HG02798 (cell line): ENCODE measurements around the gene CAPSL.
"Not testable (repeated sequence)": the region's sequence is repeated elsewhere in the genome, so short reads cannot be mapped to it uniquely, and the experiment has no call there.

Experiments
- ATAC-seq: cut with Tn5 transposase; IDR thresholded peaks from one replicate; pipeline ENCODE4 v1.9.1; 2021; ENCODE audit warnings: mild to moderate bottlenecking; ENCODE audit not compliant: unreplicated experiment, poor library complexity

The CAPSL gene

DNA sequence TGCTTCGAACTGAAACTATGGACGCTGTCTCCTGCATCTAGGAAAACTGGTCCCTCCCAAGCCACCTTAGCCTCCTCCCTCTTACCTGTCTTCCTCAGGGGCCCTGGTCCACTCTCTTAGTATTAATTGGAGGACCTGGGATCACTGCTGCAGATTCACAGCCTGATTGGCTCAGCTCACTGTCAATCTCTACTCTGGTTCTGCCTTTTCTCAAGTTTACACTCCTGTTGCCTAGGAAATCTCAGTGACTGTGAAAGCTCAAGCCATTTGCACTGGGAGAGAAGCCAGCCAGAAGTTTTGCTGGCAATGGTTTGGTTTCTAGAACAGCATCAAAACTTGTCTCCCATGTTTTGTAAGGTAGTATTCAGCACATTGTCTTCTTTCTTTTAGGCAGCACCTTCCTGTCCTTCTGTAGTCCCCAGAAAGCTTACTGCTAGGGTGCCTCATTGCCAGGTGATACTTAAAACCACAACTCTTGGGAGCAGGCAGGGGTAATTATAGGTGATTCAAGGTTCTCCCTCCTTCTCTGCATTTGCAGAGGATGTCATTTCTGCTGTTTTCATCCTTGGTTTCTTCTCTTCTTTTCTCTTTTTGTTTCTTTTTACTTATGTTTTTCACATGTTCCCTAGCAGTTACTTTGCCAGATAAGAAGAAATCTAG, at the start of gene CAPSL:
Gene CAPSL, minus strand, starts transcription at position 55 of the 660 bp plus-strand sequence. CDS start 17,502 bp downstream, outside the sequence.
- ATAC-seq: no peak

DNA sequence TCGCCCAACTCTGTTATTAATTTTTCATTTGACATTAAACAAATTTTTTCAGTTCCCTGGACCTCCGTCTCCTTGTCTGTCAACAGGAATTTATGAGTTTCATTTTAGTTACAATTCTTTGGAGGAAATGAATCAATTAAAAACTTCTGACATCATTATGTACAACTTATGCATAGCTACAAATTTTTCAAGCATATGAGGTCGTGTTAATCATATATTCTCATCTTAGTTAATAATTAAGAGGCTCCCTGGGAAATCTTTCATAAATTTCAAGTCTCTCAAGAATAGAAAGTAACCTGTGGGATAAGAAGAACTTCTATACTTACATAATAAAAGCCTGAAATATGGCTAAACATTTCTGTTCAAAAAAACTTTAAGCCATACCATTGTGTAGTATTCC, 49.4 kb upstream of the CAPSL start:
- ATAC-seq: no peak

DNA sequence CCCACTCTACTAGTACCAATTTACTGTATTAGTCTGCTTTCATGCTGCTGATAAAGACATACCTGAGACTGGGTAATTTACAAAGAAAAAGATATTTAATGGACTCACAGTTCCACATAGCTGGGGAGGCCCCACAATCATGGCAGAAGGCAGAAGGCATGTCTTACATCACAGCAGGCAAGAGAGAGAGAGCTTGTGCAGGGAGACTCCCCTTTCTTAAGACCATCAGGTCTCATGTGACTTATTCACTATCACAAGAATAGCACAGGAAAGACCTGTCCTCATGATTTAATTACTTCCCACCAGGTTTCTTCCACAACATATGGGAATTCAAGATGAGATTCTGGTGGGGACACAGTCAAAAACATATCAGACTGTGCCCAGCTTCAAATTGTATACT, 41.3 kb upstream of the CAPSL start:
- ATAC-seq: no peak

DNA sequence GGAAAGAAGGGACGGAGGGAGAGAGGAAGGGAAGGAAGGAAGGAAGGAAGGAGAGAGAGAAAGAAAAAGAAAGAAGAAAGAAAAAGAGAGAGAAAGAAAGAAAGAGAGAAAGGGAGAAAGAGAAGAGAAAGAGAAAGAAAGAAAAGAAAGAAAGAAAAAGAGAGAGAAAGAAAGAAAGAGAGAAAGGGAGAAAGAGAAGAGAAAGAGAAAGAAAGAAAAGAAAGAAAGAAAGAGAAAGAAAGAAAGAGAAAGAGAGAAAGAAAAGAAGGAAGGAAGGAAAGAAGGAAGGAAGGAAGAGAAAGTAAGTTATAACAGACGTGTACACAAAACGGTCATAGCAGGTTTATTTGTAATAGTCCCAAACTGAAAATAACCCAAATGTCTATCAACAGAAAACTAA, 38.4 kb upstream of the CAPSL start:
- ATAC-seq: not testable (repeated sequence)

DNA sequence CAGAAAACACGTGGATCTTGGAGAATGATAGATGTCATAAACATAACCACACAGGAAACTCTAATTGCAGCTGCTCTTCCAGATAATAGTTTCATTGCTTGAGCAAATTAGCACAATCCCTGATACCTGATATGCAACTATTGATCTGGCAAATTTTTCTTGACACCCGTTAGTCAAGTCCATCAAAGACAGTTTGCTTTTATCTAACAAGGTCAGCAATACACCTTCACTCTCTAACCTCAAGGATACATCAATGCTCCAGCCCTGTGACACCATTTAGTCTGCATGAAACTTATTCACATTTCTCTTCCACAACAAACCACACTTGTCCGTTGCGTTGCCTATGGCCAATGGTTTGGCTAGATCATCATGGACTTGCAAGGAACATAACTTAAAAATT, 36.1 kb upstream of the CAPSL start:
- ATAC-seq: no peak

DNA sequence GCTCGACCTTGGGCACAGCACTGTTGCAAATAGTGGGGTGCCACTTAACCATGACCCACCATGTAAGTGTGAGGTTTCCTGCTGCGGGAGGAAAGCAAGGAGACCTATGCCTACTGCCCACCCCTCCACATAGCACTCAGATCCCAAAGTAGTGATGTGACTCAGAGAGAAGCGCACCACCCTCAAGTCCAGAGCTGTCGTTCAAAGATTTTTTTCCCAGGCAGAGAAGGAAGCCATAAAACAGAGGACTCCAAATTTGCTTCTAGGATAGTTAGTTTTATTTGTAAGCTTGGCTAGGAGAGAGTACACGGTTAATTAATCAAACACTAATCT, 33.4 kb upstream of the CAPSL start:
- ATAC-seq: no peak

DNA sequence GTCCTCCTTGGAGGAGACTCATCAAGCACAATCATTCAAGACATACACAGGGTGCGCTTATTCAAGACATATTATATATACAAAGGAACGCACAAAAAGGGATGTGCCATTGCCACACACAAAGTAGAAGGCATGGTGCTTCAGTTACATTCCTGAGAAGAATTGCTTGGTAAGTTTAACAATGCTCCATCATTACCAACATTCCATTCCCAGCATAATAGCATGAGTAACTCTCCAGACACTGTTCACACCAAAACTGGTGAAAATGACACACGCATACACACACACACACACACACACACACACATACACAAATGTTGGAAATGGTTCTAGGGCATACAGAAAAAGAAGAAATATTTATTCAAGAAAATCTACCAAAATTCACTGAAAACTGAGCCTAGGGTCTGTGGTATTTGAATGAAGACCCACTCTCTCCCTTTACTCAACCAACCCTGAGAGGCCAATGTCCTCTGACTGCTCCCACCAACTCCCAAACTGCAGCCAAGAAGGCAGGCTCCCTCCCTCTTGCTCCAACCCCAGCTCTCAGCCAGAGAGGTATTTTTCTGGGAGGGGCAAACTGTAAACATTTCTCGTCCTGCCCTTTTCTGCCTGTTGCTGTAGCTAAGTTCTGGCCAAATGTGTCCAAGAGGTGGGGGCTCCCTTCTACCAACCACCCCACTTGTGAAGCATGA, 32.9 kb upstream of the CAPSL start:
- no peak for ATAC-seq

DNA sequence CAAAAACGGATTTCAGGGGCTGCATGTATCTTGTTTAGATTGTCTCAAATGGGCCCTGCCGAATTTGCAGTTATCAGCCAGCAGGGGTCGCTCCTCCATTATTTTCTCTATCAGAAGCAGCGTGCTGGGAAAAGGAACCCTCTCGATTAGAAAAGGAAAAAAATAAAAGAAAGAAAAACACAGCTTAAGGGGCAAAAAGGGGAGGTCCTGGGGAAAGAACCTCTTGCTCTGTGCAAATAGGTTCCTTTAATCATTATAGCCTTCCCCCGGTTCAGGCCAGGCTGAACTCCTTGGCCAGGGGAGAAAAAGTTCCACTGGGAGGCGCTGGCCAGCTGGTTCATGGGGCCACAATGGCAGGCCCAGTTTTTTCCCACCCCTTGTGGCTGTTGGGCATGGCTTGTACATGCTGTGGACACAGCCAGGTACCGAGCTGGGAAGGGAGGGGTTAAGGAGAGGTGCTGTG, 25.0 kb upstream of the CAPSL start:
- ATAC-seq: no peak

DNA sequence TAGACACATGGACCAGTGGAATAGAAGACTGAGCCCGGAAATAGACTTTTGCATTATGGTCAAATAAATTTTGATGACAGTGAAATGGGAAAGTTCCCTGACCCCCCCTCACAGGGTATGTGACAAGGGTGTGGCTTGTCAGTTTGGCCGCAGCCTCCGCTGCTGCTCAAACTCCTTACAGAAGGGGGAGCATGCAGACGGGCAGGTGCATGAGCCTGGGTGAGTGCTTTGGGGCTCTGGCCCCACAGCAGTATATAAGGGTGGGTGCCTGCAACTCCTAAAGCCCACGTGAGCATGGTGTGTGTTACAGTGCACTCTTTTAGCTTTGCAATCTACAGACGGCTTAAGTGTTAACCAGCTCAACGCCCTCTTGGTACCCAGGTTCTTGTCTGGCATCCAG, 21.9 kb upstream of the CAPSL start:
- ATAC-seq: no peak

DNA sequence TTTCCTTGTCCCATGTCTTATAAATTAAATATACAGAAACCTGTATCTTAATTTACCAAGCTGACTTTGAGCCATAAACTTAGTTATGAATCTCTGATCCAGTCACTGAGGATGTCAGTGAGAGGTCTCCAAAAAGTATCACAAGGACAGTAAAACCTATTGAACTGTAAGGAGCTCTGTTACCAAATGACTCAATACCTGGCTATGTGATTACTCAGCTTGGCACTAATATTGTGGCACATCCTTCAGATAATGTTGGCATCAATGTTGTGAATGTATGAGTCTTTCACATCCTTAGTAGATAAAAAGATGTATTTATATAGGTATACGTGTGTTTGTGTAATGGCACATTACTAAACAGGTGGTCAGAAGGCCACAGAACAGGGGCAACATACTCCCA, 18.0 kb upstream of the CAPSL start:
- no peak for ATAC-seq

DNA sequence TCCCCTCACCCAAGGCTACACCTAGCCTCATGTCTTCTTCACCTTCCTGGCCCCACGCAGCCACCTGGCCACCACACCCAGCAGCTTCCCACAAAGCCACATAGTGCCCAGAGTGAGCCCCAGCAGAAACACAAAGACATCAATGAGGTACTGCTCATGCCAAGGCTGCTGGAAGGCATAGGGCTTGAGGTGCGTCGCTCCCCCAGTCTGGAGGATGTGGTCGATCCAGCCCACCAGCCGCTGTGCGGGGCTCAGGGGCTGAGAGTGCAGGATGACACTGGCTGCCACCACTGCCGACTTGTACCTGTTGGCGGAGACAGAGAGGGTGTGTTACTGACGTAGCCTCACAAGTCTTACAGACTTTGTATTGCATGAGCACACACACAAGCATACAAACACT, 15.8 kb upstream of the CAPSL start:
- no peak for ATAC-seq

DNA sequence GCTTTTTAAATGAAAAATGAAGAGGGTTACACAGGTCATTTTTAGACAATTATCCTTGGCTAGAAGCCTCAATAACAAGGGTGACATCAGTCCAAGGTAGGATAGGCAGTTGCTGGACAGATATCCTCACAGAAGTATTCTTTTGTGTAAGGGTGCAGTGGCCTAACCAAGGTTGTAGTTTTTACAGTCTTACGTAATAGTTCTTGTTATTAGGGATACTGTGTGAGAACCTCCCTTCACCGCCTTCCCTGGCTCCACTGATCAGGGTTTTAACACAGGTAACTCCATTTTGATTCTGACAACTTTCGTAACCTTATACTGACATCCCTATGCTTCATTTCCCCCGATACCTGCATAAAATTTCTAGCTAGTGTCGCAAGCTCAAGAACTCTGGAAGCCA, 8.7 kb upstream of the CAPSL start:
- no peak for ATAC-seq

DNA sequence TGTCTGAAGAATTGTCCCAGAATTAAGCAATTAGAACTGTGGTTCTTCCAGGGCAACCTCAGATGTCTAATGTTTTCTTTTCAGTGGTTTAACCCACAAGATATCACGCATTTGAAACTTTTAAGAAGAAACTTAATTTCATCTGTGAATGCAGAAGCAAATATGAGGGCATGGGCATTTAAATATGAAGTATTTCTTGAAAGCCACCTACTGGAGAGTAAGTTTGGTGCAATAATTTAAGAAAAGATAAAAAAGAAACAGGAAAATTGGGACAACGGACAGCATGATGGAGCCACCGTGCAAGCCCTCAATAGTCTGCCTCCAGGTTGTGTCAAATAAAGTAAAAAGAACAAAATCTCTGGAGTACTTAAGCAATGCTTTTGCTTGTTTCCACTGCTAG, 1.2 kb upstream of the CAPSL start:
- no peak for ATAC-seq

DNA sequence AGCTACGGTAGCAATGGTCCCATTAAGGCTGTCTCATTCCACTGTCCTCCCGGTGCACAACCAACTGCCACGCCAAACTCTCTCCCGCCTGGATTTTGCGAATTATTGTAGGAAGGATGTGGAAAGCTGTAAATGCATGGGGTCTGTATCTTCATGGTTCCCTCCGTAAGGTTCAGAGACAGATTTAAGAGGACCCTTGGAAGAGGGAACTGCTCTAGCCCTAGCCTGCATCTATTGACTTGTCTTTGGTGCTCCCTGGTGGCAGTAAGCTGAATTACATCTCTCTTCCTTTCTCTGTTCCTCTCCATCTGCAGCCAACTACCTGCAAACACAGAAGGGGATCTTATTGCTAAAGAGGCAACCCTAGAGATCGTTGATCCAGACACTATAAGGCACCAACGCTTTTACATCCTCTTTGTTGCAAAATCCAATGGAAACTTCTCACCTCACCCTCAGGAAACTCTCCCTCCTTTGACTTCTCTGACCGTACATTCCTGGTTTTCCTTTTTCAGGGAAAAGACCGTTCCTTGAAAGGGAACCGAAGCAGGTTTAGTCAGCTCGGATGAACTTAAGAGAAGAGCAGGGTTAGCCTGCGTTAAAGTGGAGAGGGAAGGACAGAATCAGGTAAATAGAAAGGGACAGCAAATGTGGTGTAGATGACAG, 11.9 kb downstream of the CAPSL start:
- peak; percentile 77 for ATAC-seq

DNA sequence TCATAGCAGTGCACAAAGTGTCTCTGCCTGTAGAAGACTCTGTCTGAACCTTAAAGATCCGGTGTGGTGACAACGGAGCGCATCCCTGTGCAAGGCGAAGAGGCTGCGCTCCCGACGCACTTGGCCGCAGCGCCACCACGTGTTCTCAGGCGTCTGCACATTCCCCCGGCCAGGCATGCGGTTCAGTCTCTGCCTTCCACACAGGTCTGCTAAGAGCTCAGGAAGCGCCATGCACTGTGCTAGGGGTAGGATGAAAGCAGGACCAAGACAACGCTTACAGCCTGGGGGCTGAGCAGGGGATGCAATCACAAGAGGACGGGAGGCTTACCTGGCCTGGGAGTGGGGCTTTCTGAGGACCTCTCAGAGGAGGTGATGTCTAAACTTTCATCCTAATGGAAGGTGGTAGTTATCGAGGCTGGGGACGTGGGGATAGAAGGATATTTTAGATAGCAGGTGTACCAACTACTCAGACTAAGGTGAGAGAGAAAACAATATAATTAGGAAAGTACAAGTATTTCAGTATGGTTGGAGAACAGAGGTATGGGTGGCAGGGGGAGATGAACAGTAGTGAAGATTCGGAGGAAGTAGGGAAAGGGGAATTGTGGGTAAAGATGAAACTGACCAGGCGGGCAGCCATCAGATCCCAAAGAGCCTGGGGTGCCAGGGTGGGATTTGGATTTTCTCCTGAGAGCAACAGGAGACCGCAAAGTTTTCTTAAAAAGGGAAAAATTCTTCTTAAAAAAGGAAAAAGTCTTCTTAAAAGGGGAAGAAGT, 13.3 kb downstream of the CAPSL start:
- peak; percentile 70 for ATAC-seq

DNA sequence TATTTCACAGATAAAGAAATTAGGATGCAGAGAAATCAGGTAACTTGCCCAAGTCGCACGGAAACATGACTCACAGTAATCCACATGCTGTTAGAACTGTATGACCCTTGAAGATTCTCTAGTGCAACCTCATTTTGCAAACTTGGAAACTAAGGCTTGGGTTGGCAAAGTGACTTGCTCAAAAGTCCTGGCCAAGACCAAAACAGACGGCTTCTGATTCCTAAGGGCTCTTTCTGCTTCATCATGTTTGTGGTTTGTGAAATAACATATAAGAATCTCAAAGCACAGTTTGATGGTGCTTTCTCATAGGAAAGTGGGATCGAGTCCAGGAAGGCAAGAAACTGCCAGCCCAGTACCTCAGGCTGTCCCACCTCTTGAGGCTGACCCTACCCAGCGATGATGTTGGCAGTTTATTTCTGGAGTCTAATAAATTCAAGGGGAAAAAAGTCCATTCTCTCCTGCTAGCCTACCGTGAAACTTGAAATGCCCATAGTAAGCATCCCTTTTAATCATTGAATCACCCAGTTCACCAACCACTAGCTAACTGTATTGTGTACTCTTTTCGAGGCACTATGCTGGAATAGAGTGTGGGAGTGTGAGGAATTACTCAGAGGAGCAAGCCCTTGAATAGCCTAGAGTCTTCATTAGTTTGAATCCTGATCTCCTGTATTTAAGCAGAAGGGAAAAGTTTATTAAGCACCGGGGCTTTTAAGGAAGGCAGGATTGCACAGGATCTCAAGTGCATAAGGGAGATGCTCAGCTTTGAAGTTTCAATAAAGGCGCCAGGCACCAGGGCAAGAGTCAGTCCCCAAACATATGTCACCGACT, 14.1 kb downstream of the CAPSL start:
- no peak for ATAC-seq

DNA sequence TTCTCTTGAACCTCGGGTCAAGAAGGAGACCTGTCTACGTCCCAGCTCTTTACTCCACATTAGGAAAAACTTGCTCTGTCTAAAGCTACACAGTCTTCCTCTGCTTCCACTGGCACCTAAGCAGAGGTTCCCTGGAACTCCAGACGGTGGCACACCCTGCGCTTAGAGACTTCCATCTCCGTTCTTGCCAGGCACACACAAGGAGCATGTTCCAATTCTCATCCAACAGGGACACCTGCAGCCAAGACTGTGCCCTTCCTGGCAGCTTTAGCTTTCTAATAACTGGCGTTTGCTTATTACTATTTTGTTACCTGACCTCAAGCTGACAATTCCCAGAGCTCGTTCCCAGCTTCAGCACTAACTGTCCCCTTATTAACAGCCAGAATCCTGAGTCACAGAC, 16.0 kb downstream of the CAPSL start:
- ATAC-seq: no peak

DNA sequence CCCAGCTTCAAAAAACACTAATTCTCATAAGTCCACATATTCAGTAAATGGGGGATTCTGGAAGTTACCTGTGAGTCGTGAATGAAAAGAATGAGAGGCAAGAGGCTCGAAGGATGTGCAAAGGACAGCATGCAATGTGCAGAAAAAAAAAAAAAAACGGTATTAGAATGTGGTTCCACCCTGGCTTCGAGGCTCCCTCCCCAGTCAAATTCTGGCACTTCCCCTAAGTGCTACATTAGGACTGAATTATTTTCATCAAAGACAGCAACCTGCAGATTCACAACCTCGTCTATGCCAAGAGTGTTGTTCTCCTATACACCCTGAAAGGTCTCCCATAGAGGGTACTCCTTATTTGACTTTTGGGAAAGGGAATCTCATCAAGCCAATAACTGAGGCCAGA, 16.5 kb downstream of the CAPSL start:
- ATAC-seq: no peak

DNA sequence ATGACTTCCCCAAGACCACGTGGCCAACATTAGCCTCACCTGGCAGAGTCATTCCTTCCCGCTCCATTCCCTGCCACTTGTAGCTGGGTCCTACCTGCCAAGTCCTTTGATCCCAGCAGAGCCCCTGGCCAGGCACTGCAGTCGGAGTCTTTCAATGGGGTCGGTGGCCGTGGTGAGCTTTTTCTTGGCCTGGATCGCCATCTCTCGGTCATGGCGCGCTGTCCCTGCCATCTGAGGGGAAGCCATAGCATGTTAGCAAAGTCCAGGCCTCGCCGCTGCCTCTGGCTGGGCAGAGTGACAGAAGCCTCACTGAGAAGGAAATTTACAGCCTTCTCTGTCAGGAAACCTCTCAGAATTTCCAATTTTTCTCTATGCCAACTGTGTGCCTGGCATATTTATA, 17.5 kb downstream of the CAPSL start:
- no peak for ATAC-seq

DNA sequence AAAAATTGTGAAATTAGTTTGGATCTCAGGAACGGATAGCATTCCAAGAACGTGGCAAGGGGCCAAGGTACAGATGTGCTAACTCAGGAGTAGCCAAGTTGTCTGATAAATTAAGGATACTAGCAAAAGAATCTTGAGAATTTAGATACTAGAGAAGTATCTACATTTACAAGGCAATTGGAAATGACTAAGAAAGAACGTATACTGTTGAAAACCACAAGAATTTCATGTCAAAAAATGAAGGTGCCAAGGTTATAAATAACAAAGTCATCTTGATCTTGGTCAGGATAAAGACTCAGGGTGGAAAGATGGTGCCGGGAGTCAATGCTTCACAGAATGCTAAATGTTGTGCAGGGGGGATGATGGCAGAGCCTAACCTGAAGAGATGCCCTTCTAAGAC, 19.2 kb downstream of the CAPSL start:
- ATAC-seq: no peak
